H1 (cell line): ENCODE measurements around the gene NTRK2. TPM values are rescaled to one million over a fixed set of nuclear protein-coding genes. Genes with fewer than 3 reads are reported as not detected.

Source experiments
- CTCF ChIA-PET: fragments of 300-600 bp; sonication (Branson Sonifier 250); formaldehyde crosslinking; loops from one replicate; lab custom pipeline; 2021; ENCODE audit not compliant: partially characterized antibody; lab: Charles Lee
- POLR2A ChIA-PET: fragments of 300-600 bp; sonication (Branson Sonifier 250); formaldehyde crosslinking; loops from one replicate; lab custom pipeline; 2021; ENCODE audit warnings: inconsistent platforms; ENCODE audit not compliant: partially characterized antibody; lab: Charles Lee
- DNase-seq, 2 experiments: peaks; one replicate each; pipeline versions ENCODE4 v3.0.0 to v3.0.0-alpha.2; 2010 to 2022; ENCODE audit warnings: low spot score in 2 of 2, low read depth in 1 of 2, mixed read lengths in 1 of 2
- FAIRE-seq: peaks from 2 replicates; lab custom pipeline; 2011; peaks lifted over from hg19 to GRCh38; lab: Jason Lieb, UNC
- H2AFZ ChIP-seq: 2 replicates; pipeline ENCODE4 v1.8.1; 2012; ENCODE audit warnings: low read length, inconsistent platforms
- H2AK5ac ChIP-seq: 2 replicates; pipeline ENCODE4 v1.6.1; 2013; ENCODE audit warnings: low read depth, low read length
- H2BK120ac ChIP-seq: replicated peaks from 2 replicates; pipeline ENCODE3; 2013; ENCODE audit warnings: low read depth, low read length, inconsistent platforms
- H2BK12ac ChIP-seq: 2 replicates; pipeline ENCODE4 v1.6.1; 2013; ENCODE audit warnings: low read depth, low read length
- H2BK15ac ChIP-seq: 2 replicates; pipeline ENCODE4 v1.6.1; 2013; ENCODE audit warnings: low read length
- H2BK20ac ChIP-seq: 2 replicates; pipeline ENCODE4 v1.6.1; 2013; ENCODE audit warnings: low read length
- H2BK5ac ChIP-seq: 2 replicates; pipeline ENCODE4 v1.6.1; 2013; ENCODE audit warnings: low read depth, low read length
- H3K14ac ChIP-seq: 2 replicates; pipeline ENCODE4 v1.6.1; 2013; ENCODE audit warnings: inconsistent platforms; ENCODE audit not compliant: insufficient read length
- H3K18ac ChIP-seq: 2 replicates; pipeline ENCODE4 v1.6.1; 2013; ENCODE audit warnings: low read length; ENCODE audit errors: extremely low read depth
- H3K23ac ChIP-seq: 2 replicates; pipeline ENCODE4 v1.6.1; 2013; ENCODE audit warnings: inconsistent platforms; ENCODE audit not compliant: insufficient read length
- H3K23me2 ChIP-seq: 2 replicates; pipeline ENCODE4 v1.6.1; 2013; ENCODE audit warnings: low read depth, low read length
- H3K27ac ChIP-seq: 2 replicates; pipeline ENCODE4 v1.6.1; 2011; ENCODE audit warnings: low read depth, low read length, inconsistent platforms
- H3K27me3 ChIP-seq, 4 experiments: replicated peaks in 1 of 4; 1 replicate in 1 of 4; 2 replicates in 3 of 4; pipeline versions ENCODE4 v1.6.1 to v1.8.1; 2011 to 2013; ENCODE audit warnings: low read length in 3 of 4, mild to moderate bottlenecking in 3 of 4, inconsistent platforms in 2 of 4, mixed read lengths in 2 of 4, moderate library complexity in 1 of 4; ENCODE audit not compliant: control insufficient read depth in 3 of 4, insufficient read depth in 3 of 4; ENCODE audit errors: extremely low read depth in 1 of 4
- H3K36me3 ChIP-seq, 4 experiments: 2 replicates each; pipeline versions ENCODE4 v1.6.1 to v1.8.1; 2011 to 2013; ENCODE audit warnings: mild to moderate bottlenecking in 4 of 4, low read length in 3 of 4, moderate library complexity in 2 of 4, control low read depth in 1 of 4, inconsistent platforms in 1 of 4; ENCODE audit not compliant: insufficient read depth in 4 of 4, control insufficient read depth in 2 of 4
- H3K4ac ChIP-seq: replicated peaks from 2 replicates; pipeline ENCODE3; 2013; ENCODE audit warnings: low read length, low read depth, mixed read lengths, inconsistent platforms; ENCODE audit not compliant: insufficient read length
- H3K4me1 ChIP-seq, 4 experiments: replicated peaks in 1 of 4; 1 replicate in 1 of 4; 2 replicates in 3 of 4; pipeline versions ENCODE4 v1.6.1 to v1.8.1; 2011 to 2013; ENCODE audit warnings: low read length in 3 of 4, inconsistent platforms in 2 of 4, mixed read lengths in 1 of 4; ENCODE audit not compliant: insufficient read depth in 4 of 4, control insufficient read depth in 3 of 4
- H3K4me2 ChIP-seq, 2 experiments: 2 replicates each; pipeline versions ENCODE4 v1.6.1 to v1.8.1; 2011 to 2013; ENCODE audit warnings: low read depth in 2 of 2, low read length in 2 of 2, control low read depth in 1 of 2, inconsistent platforms in 1 of 2, mild to moderate bottlenecking in 1 of 2; ENCODE audit not compliant: insufficient read depth in 1 of 2
- H3K4me3 ChIP-seq, 4 experiments: fragments of 200-600, 300-600 bp in 1 of 4; sonication (generic), shearing (Covaris generic), sonication (Bioruptor Twin) in 1 of 4; 2 replicates each; pipeline versions ENCODE4 v1.5.1 to v1.8.1; 2011 to 2016; ENCODE audit warnings: low read length in 4 of 4, low read depth in 3 of 4, control low read depth in 2 of 4, inconsistent platforms in 2 of 4, mild to moderate bottlenecking in 2 of 4, mixed read lengths in 1 of 4, moderate library complexity in 1 of 4; ENCODE audit not compliant: insufficient read depth in 2 of 4; ENCODE audit errors: extremely low read depth in 1 of 4
- H3K56ac ChIP-seq: replicated peaks from 2 replicates; pipeline ENCODE3; 2013; ENCODE audit warnings: low read depth, mild to moderate bottlenecking, mixed read lengths, low read length, inconsistent platforms; ENCODE audit not compliant: insufficient read length
- H3K79me1 ChIP-seq: 2 replicates; pipeline ENCODE4 v1.6.1; 2013; ENCODE audit warnings: low read depth, low read length, control low read depth
- H3K79me2 ChIP-seq, 2 experiments: 2 replicates each; pipeline versions ENCODE4 v1.6.1 to v1.8.1; 2012 to 2013; ENCODE audit warnings: low read length in 2 of 2, mild to moderate bottlenecking in 2 of 2, inconsistent platforms in 1 of 2; ENCODE audit not compliant: insufficient read depth in 2 of 2, control insufficient read depth in 1 of 2
- H3K9ac ChIP-seq, 4 experiments: replicated peaks in 1 of 4; 1 replicate in 1 of 4; 2 replicates in 3 of 4; pipeline versions ENCODE4 v1.6.1 to v1.8.1; 2011 to 2013; ENCODE audit warnings: low read depth in 3 of 4, low read length in 3 of 4, control low read depth in 2 of 4, mild to moderate bottlenecking in 2 of 4, moderate library complexity in 2 of 4, inconsistent platforms in 1 of 4; ENCODE audit errors: extremely low read depth in 1 of 4
- H3K9me3 ChIP-seq, 2 experiments: 2 replicates each; pipeline versions ENCODE4 v1.6.1 to v1.8.1; 2012 to 2013; ENCODE audit warnings: mild to moderate bottlenecking in 2 of 2, moderate library complexity in 2 of 2, control low read depth in 1 of 2, inconsistent platforms in 1 of 2, low read depth in 1 of 2, low read length in 1 of 2, mixed read lengths in 1 of 2; ENCODE audit not compliant: insufficient read depth in 2 of 2
- H4K20me1 ChIP-seq, 2 experiments: replicated peaks in 1 of 2; 2 replicates each; pipeline versions ENCODE3 to v1.8.1; 2011 to 2013; ENCODE audit warnings: inconsistent platforms in 2 of 2, low read length in 2 of 2, mild to moderate bottlenecking in 1 of 2; ENCODE audit not compliant: insufficient read depth in 2 of 2, control insufficient read depth in 1 of 2
- H4K5ac ChIP-seq: 2 replicates; pipeline ENCODE4 v1.6.1; 2013; ENCODE audit warnings: low read length, low read depth, mixed read lengths, inconsistent platforms; ENCODE audit not compliant: insufficient read length
- H4K8ac ChIP-seq: 2 replicates; pipeline ENCODE4 v1.8.0; 2013; ENCODE audit warnings: mild to moderate bottlenecking, moderate library complexity, low read length, inconsistent platforms; ENCODE audit not compliant: insufficient read depth; ENCODE audit errors: extremely low read depth
- H4K91ac ChIP-seq: replicated peaks from 2 replicates; pipeline ENCODE3; 2013; ENCODE audit warnings: low read length, mixed read lengths, inconsistent platforms; ENCODE audit not compliant: insufficient read length
- MAFK ChIP-seq: IDR thresholded peaks from 2 replicates; pipeline ENCODE4 v1.6.1; 2012; ENCODE audit warnings: low read depth, mild to moderate bottlenecking, improper control_type of control experiment, low read length
- RAD21 ChIP-seq, 2 experiments: IDR thresholded peaks in 1 of 2; conservative IDR thresholded peaks in 1 of 2; 2 replicates each; pipeline ENCODE4 v1.6.1; 2011; ENCODE audit warnings: low read depth in 2 of 2, low read length in 2 of 2, improper control_type of control experiment in 1 of 2, inconsistent platforms in 1 of 2, mild to moderate bottlenecking in 1 of 2, moderate library complexity in 1 of 2
- WGBS, 2 experiments: shearing (Covaris generic) in 1 of 2; methylation state at CpG; one replicate each; pipeline versions ENCODE4 v1.1.6 to v1.1.7; 2013 to 2015; ENCODE audit warnings: low lambda C conversion rate in 2 of 2, mixed read lengths in 2 of 2, inconsistent platforms in 1 of 2, low coverage in 1 of 2, missing lambda C conversion rate in 1 of 2; ENCODE audit not compliant: insufficient replicate concordance in 2 of 2, insufficient coverage in 1 of 2, insufficient read length in 1 of 2; ENCODE audit errors: extremely low coverage in 1 of 2, missing lambda C conversion rate in 1 of 2; 5-methylcytosine and 5-hydroxymethylcytosine counted together
- polyA plus RNA-seq, 7 experiments: library from polyadenylated mRNA; depleted of rRNA in 3 of 7; stranded (reverse) in 5 of 7; unstranded in 2 of 7; fragments of >200 nt in 5 of 7; fragments of 200-250 nt in 2 of 7; gene quantifications; 1 replicate in 5 of 7; 2 replicates in 1 of 7; 4 replicates in 1 of 7; pipeline versions ENCODE4 v1.2.1 to v1.2.3, GENCODE V29; 2011 to 2013; ENCODE audit warnings: missing spikeins in 2 of 7, mixed read lengths in 2 of 7
- total RNA-seq: library from RNA; stranded (reverse); fragmentation: NEBNext Ultra II Directional; extraction: Animal tissue kit (Norgen Biotek cat#: 25700); gene quantifications from 2 replicates; pipeline ENCODE4 v1.2.1, GENCODE V29; 2021
- TF ChIP-seq, protein P1 (sequence below), 3 experiments: IDR thresholded peaks; 1 replicate in 2 of 3; 2 replicates in 1 of 3; pipeline versions ENCODE4 v1.5.1 to v1.6.1; 2011; ENCODE audit warnings: low read length in 3 of 3, mild to moderate bottlenecking in 3 of 3, inconsistent platforms in 2 of 3, low read depth in 1 of 3, moderate library complexity in 1 of 3; ENCODE audit not compliant: insufficient read depth in 1 of 3; ENCODE audit errors: control extremely low read depth in 1 of 3

The NTRK2 gene
- total and polyA plus RNA-seq, 2 of the 8 experiments (the other 6 are each of a cell fraction or from before 2014, with no cell fraction given) = 0.03 to 0.04 TPM

- Histone ChIP-seq H2BK120ac (no peak overlapping the region), H3K23ac (no peak overlapping the region), H3K9ac (no peak overlapping the region), H2BK15ac (no peak overlapping the region; the same call in 1 of the 2 replicates), H3K4me2 (no peak overlapping the region), H3K56ac (no peak overlapping the region), H3K79me2 (no peaks in the 10 kb centered on the region), H3K36me3 (no peaks in the 10 kb centered on the region), H2BK20ac (no peak overlapping the region), H4K5ac (no peak overlapping the region), H3K23me2 (no peaks in the 10 kb centered on the region), H2BK12ac (no peak overlapping the region), H3K4me1 (peaks cover 0 to 5% (median 1%) of the 10 kb centered on the region in 4 experiments; a peak in 5 of 7 replicates), H2AK5ac (no peak overlapping the region), H3K79me1 (no peaks in the 10 kb centered on the region), H4K91ac (no peak overlapping the region), H3K4ac (no peak overlapping the region), H3K18ac (no peak overlapping the region), H3K14ac (no peak overlapping the region), H3K9me3 (no peaks in the 10 kb centered on the region), H3K27ac (no peak overlapping the region), H3K27me3 (no peaks in the 10 kb centered on the region), H4K20me1 (no peaks in the 10 kb centered on the region), H4K8ac (no peak overlapping the region), H3K4me3 (no peak overlapping the region), H2AFZ (no peak overlapping the region), H2BK5ac (no peak overlapping the region)
- POLR2A ChIA-PET = no interaction called here
- CTCF ChIA-PET = interaction anchor here (0.6 kb wide), 1 partner anchor 336 kb away, joined by 3 read pairs; no protein-coding TSS in a partner anchor
- TF ChIP-seq RAD21 (IDR thresholded peaks at IDR 0.05 in 1 of 2, conservative IDR thresholded peaks at IDR 0.05 in 1 of 2; ENCODE audit: low read depth in 2 of 2, low read length in 2 of 2) = peak in 1 of 2 experiments; percentile 15; a peak in 1 of 4 replicates
- TF ChIP-seq MAFK = no peak
- TF ChIP-seq, protein P1, sequence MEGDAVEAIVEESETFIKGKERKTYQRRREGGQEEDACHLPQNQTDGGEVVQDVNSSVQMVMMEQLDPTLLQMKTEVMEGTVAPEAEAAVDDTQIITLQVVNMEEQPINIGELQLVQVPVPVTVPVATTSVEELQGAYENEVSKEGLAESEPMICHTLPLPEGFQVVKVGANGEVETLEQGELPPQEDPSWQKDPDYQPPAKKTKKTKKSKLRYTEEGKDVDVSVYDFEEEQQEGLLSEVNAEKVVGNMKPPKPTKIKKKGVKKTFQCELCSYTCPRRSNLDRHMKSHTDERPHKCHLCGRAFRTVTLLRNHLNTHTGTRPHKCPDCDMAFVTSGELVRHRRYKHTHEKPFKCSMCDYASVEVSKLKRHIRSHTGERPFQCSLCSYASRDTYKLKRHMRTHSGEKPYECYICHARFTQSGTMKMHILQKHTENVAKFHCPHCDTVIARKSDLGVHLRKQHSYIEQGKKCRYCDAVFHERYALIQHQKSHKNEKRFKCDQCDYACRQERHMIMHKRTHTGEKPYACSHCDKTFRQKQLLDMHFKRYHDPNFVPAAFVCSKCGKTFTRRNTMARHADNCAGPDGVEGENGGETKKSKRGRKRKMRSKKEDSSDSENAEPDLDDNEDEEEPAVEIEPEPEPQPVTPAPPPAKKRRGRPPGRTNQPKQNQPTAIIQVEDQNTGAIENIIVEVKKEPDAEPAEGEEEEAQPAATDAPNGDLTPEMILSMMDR (IDR thresholded peaks at IDR 0.05; ENCODE audit: control extremely low read depth in 1 of 3, insufficient read depth in 1 of 3, low read depth in 1 of 3, low read length in 3 of 3) = peak in 1 of 3 experiments; percentile 26; a peak in 1 of 4 replicates
- no peak for FAIRE-seq
- no peak for DNase-seq
- 96 to 100% methylated on average over 1 to 2 of the region's 2 CpGs for WGBS, 2 experiments
Measured at GRCh38 chr9:85041466-85042137, 372.1 kb downstream of the NTRK2 start.
